Neural cell (in vitro differentiated cells): ENCODE data around the gene IL17RC. TPM values are rescaled to one million over a fixed set of nuclear protein-coding genes. Genes with fewer than 3 reads are reported as not detected.

Experiments used
- H2AFZ ChIP-seq: fragments of 200-600, 300-800 bp; sonication (generic), shearing (Covaris generic); 2 replicates; pipeline ENCODE4 v1.6.0; 2014; ENCODE audit warnings: low read depth, mild to moderate bottlenecking, antibody characterized with exemption, low read length, moderate library complexity
- H3F3A ChIP-seq: fragments of 200-600 bp; shearing (Covaris generic); 2 replicates; pipeline ENCODE4 v1.6.1; 2016; ENCODE audit warnings: mild to moderate bottlenecking, moderate library complexity, mixed read lengths, antibody characterized with exemption, low read length; ENCODE audit not compliant: insufficient read depth, poor library complexity, severe bottlenecking
- H3K27ac ChIP-seq: fragments of 200-600, 300-800 bp; sonication (generic), shearing (Covaris generic); 2 replicates; pipeline ENCODE4 v1.5.1; 2014; ENCODE audit warnings: mild to moderate bottlenecking, low read length, moderate library complexity
- H3K27me3 ChIP-seq: fragments of 300-800, 200-600 bp; sonication (generic), shearing (Covaris generic); 2 replicates; pipeline ENCODE4 v1.6.0; 2014; ENCODE audit warnings: mild to moderate bottlenecking, low read depth, low read length, moderate library complexity; ENCODE audit not compliant: insufficient read depth
- H3K36me3 ChIP-seq: fragments of 300-800, 200-600 bp; sonication (generic), shearing (Covaris generic); 2 replicates; pipeline ENCODE4 v1.5.1; 2014; ENCODE audit warnings: mild to moderate bottlenecking, antibody characterized with exemption, low read length, moderate library complexity; ENCODE audit not compliant: insufficient read depth
- H3K4me2 ChIP-seq: fragments of 300-800, 200-600 bp; sonication (generic), shearing (Covaris generic); 2 replicates; pipeline ENCODE4 v1.6.0; 2014; ENCODE audit warnings: mild to moderate bottlenecking, low read length
- H3K4me3 ChIP-seq: fragments of 300-800, 200-600 bp; sonication (generic), shearing (Covaris generic); 2 replicates; pipeline ENCODE4 v1.5.1; 2014; ENCODE audit warnings: mild to moderate bottlenecking, low read length, moderate library complexity
- H3K79me2 ChIP-seq: fragments of 200-600 bp; shearing (Covaris generic); replicated peaks from 2 replicates; pipeline ENCODE4 v1.6.0; 2014; ENCODE audit warnings: mild to moderate bottlenecking, low read length, moderate library complexity; ENCODE audit not compliant: insufficient read depth
- H3K9ac ChIP-seq: fragments of 300-800, 200-600 bp; sonication (generic), shearing (Covaris generic); 2 replicates; pipeline ENCODE4 v1.6.1; 2016; ENCODE audit warnings: mild to moderate bottlenecking, low read length, mixed read lengths
- H3K9me2 ChIP-seq: fragments of 200-600 bp; shearing (Covaris generic); 2 replicates; pipeline ENCODE4 v1.6.1; 2016; ENCODE audit warnings: mild to moderate bottlenecking, low read length, mixed read lengths; ENCODE audit not compliant: insufficient read depth
- H3K9me3 ChIP-seq: fragments of 200-600, 300-800 bp; sonication (generic), shearing (Covaris generic); 2 replicates; pipeline ENCODE4 v1.6.1; 2016; ENCODE audit warnings: mild to moderate bottlenecking, mixed run types, low read length, moderate library complexity, mixed read lengths
- H4K20me1 ChIP-seq: fragments of 200-600 bp; shearing (Covaris generic); 2 replicates; pipeline ENCODE4 v1.6.1; 2016; ENCODE audit warnings: mild to moderate bottlenecking, mixed run types; ENCODE audit not compliant: insufficient read depth
- CTCF ChIP-seq: fragments of 450-650 bp; IDR thresholded peaks from 2 replicates; pipeline ENCODE4 v1.5.1; 2014; ENCODE audit warnings: antibody characterized with exemption, mild to moderate bottlenecking, moderate library complexity; ENCODE audit not compliant: poor library complexity, severe bottlenecking
- EP300 ChIP-seq: fragments of 450-650 bp; conservative IDR thresholded peaks from 2 replicates; pipeline ENCODE4 v1.6.1; 2014; ENCODE audit warnings: antibody characterized with exemption, mild to moderate bottlenecking, moderate library complexity; ENCODE audit not compliant: poor library complexity, severe bottlenecking
- EZH2 ChIP-seq: fragments of 200-600, 300-800 bp; shearing (Covaris generic), sonication (generic); IDR thresholded peaks from 2 replicates; pipeline ENCODE4 v1.6.1; 2014; ENCODE audit warnings: antibody characterized with exemption, low read length, borderline replicate concordance, mild to moderate bottlenecking; ENCODE audit not compliant: insufficient read depth, poor library complexity, severe bottlenecking
- MXI1 ChIP-seq: fragments of 450-650 bp; conservative IDR thresholded peaks from 2 replicates; pipeline ENCODE4 v1.6.1; 2014; ENCODE audit warnings: antibody characterized with exemption, mild to moderate bottlenecking; ENCODE audit not compliant: poor library complexity, severe bottlenecking
- POLR2AphosphoS5 ChIP-seq: IDR thresholded peaks from 2 replicates; pipeline ENCODE4 v1.6.1; 2012
- RAD21 ChIP-seq: fragments of 450-650 bp; conservative IDR thresholded peaks from 2 replicates; pipeline ENCODE4 v1.6.1; 2014; ENCODE audit warnings: antibody characterized with exemption, mild to moderate bottlenecking, moderate library complexity
- SMC3 ChIP-seq: fragments of 450-650 bp; conservative IDR thresholded peaks from 2 replicates; pipeline ENCODE4 v1.6.1; 2014; ENCODE audit warnings: antibody characterized with exemption, mild to moderate bottlenecking, moderate library complexity; ENCODE audit not compliant: poor library complexity
- TAF1 ChIP-seq: IDR thresholded peaks from 2 replicates; pipeline ENCODE4 v1.6.1; 2012; ENCODE audit warnings: low read depth
- polyA plus RNA-seq: library from polyadenylated mRNA; depleted of rRNA; stranded (reverse); fragments of >200 nt; gene quantifications from 2 replicates; pipeline ENCODE4 v1.2.3, GENCODE V29; 2014
- TF ChIP-seq, protein P1 (sequence below): IDR thresholded peaks from 2 replicates; pipeline ENCODE4 v1.6.1; 2012; ENCODE audit warnings: borderline replicate concordance

IL17RC gene
- polyA plus RNA-seq, 1 donor from 2014 or later, result not detected

GRCh38 chr3:9878700-9879099 is 38.2 kb upstream of the IL17RC start:
- H3K9me3 ChIP-seq, result no peaks in the 10 kb centered on the region
- H4K20me1 ChIP-seq, result no peaks in the 10 kb centered on the region
- no peak for TF ChIP-seq MXI1
- TF ChIP-seq EP300, result no peak
- TF ChIP-seq CTCF, result no peak
- H3K9me2 ChIP-seq, result no peaks in the 10 kb centered on the region
- H3K27ac ChIP-seq, result no peak overlapping the region
- H3K36me3 ChIP-seq, result no peaks in the 10 kb centered on the region
- no peak overlapping the region for H3K9ac ChIP-seq
- no peaks in the 10 kb centered on the region for H3K27me3 ChIP-seq
- no peak overlapping the region for H2AFZ ChIP-seq
- no peaks in the 10 kb centered on the region for H3F3A ChIP-seq
- H3K4me3 ChIP-seq, result no peak overlapping the region
- H3K4me2 ChIP-seq, result no peak overlapping the region
- H3K79me2 ChIP-seq, result no peaks in the 10 kb centered on the region

DNA sequence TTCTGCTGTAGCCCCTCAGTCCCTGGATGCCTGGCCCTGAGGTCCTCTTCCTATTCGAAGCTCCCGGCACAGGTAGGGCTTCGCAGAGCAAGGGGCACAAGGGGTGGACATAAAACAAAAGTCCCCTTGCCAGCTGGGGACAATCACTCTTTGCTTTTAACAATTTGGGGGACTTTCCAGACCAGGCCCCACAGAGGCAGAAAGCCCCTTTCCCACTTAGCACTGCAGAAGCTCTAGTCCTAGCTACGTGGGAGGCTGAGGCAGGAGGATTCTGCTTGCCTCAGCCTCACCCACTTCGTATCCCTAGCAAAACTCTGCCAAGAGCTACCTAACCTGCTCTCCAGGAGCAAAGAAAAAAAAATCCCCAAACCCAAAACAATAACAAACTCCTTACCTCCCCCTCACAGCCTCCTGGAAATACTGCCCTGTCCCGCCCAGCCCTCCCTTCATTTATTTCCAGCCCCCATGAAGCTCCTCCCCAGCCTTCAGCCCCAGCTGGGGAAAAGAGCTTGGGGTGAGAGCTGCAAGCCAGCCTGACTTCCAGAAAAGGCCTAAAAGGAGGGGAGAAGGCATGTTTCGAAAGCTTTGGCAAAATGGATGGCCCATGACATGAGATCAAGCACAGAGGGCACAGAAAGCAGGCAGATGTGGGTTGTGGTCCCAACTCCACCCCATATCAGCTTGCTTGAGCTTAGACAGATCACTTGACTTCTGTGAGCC is 36.9 kb upstream of the IL17RC start, which contains the start of gene CIDEC:
TSS of gene CIDEC (minus strand) at position 424 of the 720 bp plus-strand sequence. CDS start 1,767 bp downstream, outside the sequence.
- Histone ChIP-seq H2AFZ (no peak within 1 kb of the TSS), H3K79me2 (no peaks in the 10 kb centered on the region), H3K9me3 (no peaks in the 10 kb centered on the region), H3K4me3 (no peak within 1 kb of the TSS), H4K20me1 (no peaks in the 10 kb centered on the region), H3K4me2 (no peak within 1 kb of the TSS), H3F3A (no peaks in the 10 kb centered on the region), H3K9me2 (no peaks in the 10 kb centered on the region), H3K9ac (no peak within 1 kb of the TSS), H3K27me3 (no peaks in the 10 kb centered on the region), H3K27ac (no peak within 1 kb of the TSS), H3K36me3 (no peaks in the 10 kb centered on the region)
- TF ChIP-seq POLR2AphosphoS5, result no peak
- TF ChIP-seq EP300, result no peak
- TF ChIP-seq EZH2, result no peak
- TF ChIP-seq MXI1, result no peak
- TF ChIP-seq SMC3, result no peak
- TF ChIP-seq TAF1, result no peak
- no peak for TF ChIP-seq RAD21
- TF ChIP-seq, protein P1, sequence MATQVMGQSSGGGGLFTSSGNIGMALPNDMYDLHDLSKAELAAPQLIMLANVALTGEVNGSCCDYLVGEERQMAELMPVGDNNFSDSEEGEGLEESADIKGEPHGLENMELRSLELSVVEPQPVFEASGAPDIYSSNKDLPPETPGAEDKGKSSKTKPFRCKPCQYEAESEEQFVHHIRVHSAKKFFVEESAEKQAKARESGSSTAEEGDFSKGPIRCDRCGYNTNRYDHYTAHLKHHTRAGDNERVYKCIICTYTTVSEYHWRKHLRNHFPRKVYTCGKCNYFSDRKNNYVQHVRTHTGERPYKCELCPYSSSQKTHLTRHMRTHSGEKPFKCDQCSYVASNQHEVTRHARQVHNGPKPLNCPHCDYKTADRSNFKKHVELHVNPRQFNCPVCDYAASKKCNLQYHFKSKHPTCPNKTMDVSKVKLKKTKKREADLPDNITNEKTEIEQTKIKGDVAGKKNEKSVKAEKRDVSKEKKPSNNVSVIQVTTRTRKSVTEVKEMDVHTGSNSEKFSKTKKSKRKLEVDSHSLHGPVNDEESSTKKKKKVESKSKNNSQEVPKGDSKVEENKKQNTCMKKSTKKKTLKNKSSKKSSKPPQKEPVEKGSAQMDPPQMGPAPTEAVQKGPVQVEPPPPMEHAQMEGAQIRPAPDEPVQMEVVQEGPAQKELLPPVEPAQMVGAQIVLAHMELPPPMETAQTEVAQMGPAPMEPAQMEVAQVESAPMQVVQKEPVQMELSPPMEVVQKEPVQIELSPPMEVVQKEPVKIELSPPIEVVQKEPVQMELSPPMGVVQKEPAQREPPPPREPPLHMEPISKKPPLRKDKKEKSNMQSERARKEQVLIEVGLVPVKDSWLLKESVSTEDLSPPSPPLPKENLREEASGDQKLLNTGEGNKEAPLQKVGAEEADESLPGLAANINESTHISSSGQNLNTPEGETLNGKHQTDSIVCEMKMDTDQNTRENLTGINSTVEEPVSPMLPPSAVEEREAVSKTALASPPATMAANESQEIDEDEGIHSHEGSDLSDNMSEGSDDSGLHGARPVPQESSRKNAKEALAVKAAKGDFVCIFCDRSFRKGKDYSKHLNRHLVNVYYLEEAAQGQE, result no peak
- TF ChIP-seq CTCF, result no peak
